WTC11 (cell line): ENCODE measurements around the gene BANK1.

Source experiments
- E2F1 ChIP-seq: sonication (generic); formaldehyde crosslinking; IDR thresholded peaks from 2 replicates; pipeline ENCODE4 v1.8.0; 2022; ENCODE audit warnings: mild to moderate bottlenecking, missing genetic modification reagents
- ETV6 ChIP-seq: sonication (generic); formaldehyde crosslinking; IDR thresholded peaks from 2 replicates; pipeline ENCODE4 v1.8.1; 2022; ENCODE audit warnings: mild to moderate bottlenecking, missing genetic modification reagents
- FOXK1 ChIP-seq: sonication (generic); formaldehyde crosslinking; IDR thresholded peaks from 2 replicates; pipeline ENCODE4 v1.8.0; 2022; ENCODE audit warnings: mild to moderate bottlenecking, moderate library complexity, missing genetic modification reagents
- JAZF1 ChIP-seq: fragments of 250-450 bp; sonication (Bioruptor Pico); IDR thresholded peaks from 2 replicates; pipeline ENCODE4 v1.9.0; 2021; ENCODE audit warnings: moderate library complexity, mild to moderate bottlenecking, inconsistent platforms
- OVOL2 ChIP-seq: fragments of 250-450 bp; sonication (Bioruptor Pico); IDR thresholded peaks from 2 replicates; pipeline ENCODE4 v1.9.0; 2021; ENCODE audit warnings: mild to moderate bottlenecking, borderline replicate concordance
- ZNF138 ChIP-seq: sonication (generic); formaldehyde crosslinking; conservative IDR thresholded peaks from 2 replicates; pipeline ENCODE4 v1.8.1; 2022; ENCODE audit warnings: mild to moderate bottlenecking, moderate library complexity, missing genetic modification reagents
- ZNF423 ChIP-seq: fragments of 250-450 bp; sonication (Bioruptor Pico); IDR thresholded peaks from 2 replicates; pipeline ENCODE4 v2.1.2; 2022; ENCODE audit warnings: mild to moderate bottlenecking, moderate library complexity
- TF ChIP-seq, protein P1 (sequence below): fragments of 200-600 bp; IDR thresholded peaks from 2 replicates; pipeline ENCODE4 v1.8.0; 2022; ENCODE audit warnings: antibody characterized with exemption
- TF ChIP-seq, protein P2 (sequence below): sonication (generic); formaldehyde crosslinking; IDR thresholded peaks from 2 replicates; pipeline ENCODE4 v1.8.1; 2023; ENCODE audit warnings: mild to moderate bottlenecking, moderate library complexity, missing genetic modification reagents
- TF ChIP-seq, protein P3 (sequence below): sonication (generic); formaldehyde crosslinking; IDR thresholded peaks from 2 replicates; pipeline ENCODE4 v1.8.0; 2023; ENCODE audit warnings: mild to moderate bottlenecking, missing genetic modification reagents

- TF ChIP-seq, protein P1, sequence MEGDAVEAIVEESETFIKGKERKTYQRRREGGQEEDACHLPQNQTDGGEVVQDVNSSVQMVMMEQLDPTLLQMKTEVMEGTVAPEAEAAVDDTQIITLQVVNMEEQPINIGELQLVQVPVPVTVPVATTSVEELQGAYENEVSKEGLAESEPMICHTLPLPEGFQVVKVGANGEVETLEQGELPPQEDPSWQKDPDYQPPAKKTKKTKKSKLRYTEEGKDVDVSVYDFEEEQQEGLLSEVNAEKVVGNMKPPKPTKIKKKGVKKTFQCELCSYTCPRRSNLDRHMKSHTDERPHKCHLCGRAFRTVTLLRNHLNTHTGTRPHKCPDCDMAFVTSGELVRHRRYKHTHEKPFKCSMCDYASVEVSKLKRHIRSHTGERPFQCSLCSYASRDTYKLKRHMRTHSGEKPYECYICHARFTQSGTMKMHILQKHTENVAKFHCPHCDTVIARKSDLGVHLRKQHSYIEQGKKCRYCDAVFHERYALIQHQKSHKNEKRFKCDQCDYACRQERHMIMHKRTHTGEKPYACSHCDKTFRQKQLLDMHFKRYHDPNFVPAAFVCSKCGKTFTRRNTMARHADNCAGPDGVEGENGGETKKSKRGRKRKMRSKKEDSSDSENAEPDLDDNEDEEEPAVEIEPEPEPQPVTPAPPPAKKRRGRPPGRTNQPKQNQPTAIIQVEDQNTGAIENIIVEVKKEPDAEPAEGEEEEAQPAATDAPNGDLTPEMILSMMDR = no peak
- TF ChIP-seq FOXK1 (no peak), ZNF423 (no peak), ETV6 (no peak), OVOL2 (CRISPR knock-in tag) (no peak), ZNF138 (CRISPR knock-in tag) (no peak), JAZF1 (CRISPR knock-in tag) (no peak), E2F1 (no peak)
- TF ChIP-seq, protein P2, sequence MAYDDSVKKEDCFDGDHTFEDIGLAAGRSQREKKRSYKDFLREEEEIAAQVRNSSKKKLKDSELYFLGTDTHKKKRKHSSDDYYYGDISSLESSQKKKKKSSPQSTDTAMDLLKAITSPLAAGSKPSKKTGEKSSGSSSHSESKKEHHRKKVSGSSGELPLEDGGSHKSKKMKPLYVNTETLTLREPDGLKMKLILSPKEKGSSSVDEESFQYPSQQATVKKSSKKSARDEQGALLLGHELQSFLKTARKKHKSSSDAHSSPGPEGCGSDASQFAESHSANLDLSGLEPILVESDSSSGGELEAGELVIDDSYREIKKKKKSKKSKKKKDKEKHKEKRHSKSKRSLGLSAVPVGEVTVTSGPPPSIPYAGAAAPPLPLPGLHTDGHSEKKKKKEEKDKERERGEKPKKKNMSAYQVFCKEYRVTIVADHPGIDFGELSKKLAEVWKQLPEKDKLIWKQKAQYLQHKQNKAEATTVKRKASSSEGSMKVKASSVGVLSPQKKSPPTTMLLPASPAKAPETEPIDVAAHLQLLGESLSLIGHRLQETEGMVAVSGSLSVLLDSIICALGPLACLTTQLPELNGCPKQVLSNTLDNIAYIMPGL (CRISPR knock-in tag) = no peak
- TF ChIP-seq, protein P3, sequence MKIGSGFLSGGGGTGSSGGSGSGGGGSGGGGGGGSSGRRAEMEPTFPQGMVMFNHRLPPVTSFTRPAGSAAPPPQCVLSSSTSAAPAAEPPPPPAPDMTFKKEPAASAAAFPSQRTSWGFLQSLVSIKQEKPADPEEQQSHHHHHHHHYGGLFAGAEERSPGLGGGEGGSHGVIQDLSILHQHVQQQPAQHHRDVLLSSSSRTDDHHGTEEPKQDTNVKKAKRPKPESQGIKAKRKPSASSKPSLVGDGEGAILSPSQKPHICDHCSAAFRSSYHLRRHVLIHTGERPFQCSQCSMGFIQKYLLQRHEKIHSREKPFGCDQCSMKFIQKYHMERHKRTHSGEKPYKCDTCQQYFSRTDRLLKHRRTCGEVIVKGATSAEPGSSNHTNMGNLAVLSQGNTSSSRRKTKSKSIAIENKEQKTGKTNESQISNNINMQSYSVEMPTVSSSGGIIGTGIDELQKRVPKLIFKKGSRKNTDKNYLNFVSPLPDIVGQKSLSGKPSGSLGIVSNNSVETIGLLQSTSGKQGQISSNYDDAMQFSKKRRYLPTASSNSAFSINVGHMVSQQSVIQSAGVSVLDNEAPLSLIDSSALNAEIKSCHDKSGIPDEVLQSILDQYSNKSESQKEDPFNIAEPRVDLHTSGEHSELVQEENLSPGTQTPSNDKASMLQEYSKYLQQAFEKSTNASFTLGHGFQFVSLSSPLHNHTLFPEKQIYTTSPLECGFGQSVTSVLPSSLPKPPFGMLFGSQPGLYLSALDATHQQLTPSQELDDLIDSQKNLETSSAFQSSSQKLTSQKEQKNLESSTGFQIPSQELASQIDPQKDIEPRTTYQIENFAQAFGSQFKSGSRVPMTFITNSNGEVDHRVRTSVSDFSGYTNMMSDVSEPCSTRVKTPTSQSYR = no peak
These were observed 52.5 kb downstream of the BANK1 start for GRCh38 chr4:101843054-101843453.
